ENCODE measurements around the gene ZNRD2.

The ZNRD2 gene

DNA sequence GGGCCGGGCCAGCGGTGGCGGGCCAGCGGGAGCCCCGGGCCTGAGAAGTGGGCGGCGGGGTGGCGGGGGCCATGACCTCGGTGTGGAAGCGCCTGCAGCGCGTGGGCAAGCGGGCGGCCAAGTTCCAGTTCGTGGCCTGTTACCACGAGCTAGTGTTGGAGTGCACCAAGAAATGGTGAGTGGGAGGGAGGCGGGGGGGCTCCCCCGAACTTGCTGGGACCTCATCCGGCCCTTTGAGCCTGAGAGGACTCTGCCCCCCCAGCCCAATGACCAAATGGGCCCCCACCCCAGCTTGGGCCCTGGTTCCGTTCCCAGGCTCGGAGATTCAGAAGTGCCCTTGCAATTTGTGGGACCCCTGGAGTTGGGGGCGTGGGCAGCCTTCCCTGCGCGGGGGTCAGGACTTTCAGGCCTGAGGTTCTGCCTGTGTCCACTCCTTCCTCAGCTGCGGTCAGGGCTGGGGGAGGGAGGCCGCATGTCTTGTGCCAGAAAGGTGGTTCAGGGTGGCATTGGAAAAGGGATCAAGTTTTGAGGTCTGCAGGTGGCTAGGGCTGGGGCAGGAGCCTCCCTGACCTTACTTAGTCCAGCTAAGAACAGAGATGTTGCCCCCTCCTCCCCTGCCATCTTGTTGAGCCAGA is 6.1 kb downstream of the ZNRD2 start:
- Histone ChIP-seq H3K27ac (ENCODE audit: low read depth, low read length) (no peak overlapping the region), H3K9ac (ENCODE audit: low read depth, low read length) (no peak overlapping the region), H3K27me3 (ENCODE audit: control insufficient read depth, insufficient read depth, low read length) (peaks cover 43% of the 10 kb centered on the region), H3K4me3 (ENCODE audit: low read depth, low read length) (peak overlapping the region; percentile 48; the same call in 1 of the 2 replicates), H3K9me3 (ENCODE audit: control insufficient read depth, insufficient read depth, low read length) (no peaks in the 10 kb centered on the region), H3K36me3 (ENCODE audit: control insufficient read depth, insufficient read depth, low read length) (0 out of 2 replicates have a peak, but pooled peaks cover 2% of the 10 kb centered on the region), H3K4me1 (ENCODE audit: control insufficient read depth, insufficient read depth, low read length) (peaks cover 12% of the 10 kb centered on the region)

GRCh38 chr11:65576867-65577755 is 6.8 kb downstream of the ZNRD2 start:
- Histone ChIP-seq H3K4me1 (ENCODE audit: control insufficient read depth, insufficient read depth, low read length) (peaks cover 9% of the 10 kb centered on the region), H3K4me3 (ENCODE audit: low read depth, low read length) (no peak overlapping the region), H3K36me3 (ENCODE audit: control insufficient read depth, insufficient read depth, low read length) (0 out of 2 replicates have a peak, but pooled peaks cover 2% of the 10 kb centered on the region), H3K9ac (ENCODE audit: low read depth, low read length) (no peak overlapping the region), H3K9me3 (ENCODE audit: control insufficient read depth, insufficient read depth, low read length) (no peaks in the 10 kb centered on the region), H3K27me3 (ENCODE audit: control insufficient read depth, insufficient read depth, low read length) (peaks cover 43% of the 10 kb centered on the region), H3K27ac (ENCODE audit: low read depth, low read length) (no peak overlapping the region)

DNA sequence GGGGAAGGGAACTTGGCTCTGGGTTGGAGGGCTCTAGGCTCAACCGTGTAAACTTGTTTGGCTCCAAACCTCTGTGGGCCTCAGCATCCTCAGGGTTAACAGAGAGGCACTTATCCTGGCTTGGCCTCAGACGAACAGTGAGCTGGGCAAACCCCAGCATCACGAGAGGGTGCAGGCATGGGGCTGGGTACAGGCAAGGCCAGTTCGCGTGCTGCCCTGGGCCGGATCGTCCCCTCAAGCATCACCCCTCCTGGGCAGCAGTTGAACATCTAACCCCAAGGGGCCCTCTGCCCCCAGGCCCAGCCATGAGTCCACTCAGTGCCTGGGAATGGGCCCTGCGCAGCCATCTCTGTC is 7.5 kb downstream of the ZNRD2 start:
- 0 out of 2 replicates have a peak, but pooled peaks cover 2% of the 10 kb centered on the region for H3K36me3 ChIP-seq (ENCODE audit: control insufficient read depth, insufficient read depth, low read length)
- no peaks in the 10 kb centered on the region for H3K9me3 ChIP-seq (ENCODE audit: control insufficient read depth, insufficient read depth, low read length)
- no peak overlapping the region for H3K27ac ChIP-seq (ENCODE audit: low read depth, low read length)
- H3K27me3 ChIP-seq (ENCODE audit: control insufficient read depth, insufficient read depth, low read length): peaks cover 49% of the 10 kb centered on the region
- H3K4me3 ChIP-seq (ENCODE audit: low read depth, low read length): no peak overlapping the region
- H3K4me1 ChIP-seq (ENCODE audit: control insufficient read depth, insufficient read depth, low read length): peaks cover 9% of the 10 kb centered on the region
- H3K9ac ChIP-seq (ENCODE audit: low read depth, low read length): no peak overlapping the region

DNA sequence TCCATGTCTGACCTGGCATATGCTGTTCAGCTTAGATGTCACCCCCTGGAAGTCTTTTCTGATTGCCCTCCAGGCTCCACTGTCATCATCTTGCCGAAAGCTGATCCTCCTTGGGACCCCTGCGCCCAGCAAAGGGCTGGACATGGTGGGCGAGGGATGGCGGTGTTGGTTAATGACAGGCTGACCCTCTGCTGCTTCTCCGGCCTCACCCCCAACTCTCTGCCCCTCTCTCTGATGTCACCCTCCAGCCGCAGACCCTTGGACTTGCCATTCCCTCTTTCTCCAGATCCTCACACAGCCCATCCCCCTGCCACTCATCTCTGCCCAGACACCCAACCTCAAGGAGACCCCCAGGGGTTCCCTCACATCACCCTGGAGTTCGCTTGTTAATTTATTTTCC is 7.9 kb downstream of the ZNRD2 start:
- Histone ChIP-seq H3K4me1 (ENCODE audit: control insufficient read depth, insufficient read depth, low read length) (peaks cover 9% of the 10 kb centered on the region), H3K4me3 (ENCODE audit: low read depth, low read length) (no peak overlapping the region), H3K27ac (ENCODE audit: low read depth, low read length) (no peak overlapping the region), H3K9me3 (ENCODE audit: control insufficient read depth, insufficient read depth, low read length) (no peaks in the 10 kb centered on the region), H3K27me3 (ENCODE audit: control insufficient read depth, insufficient read depth, low read length) (peaks cover 53% of the 10 kb centered on the region), H3K9ac (ENCODE audit: low read depth, low read length) (no peak overlapping the region), H3K36me3 (ENCODE audit: control insufficient read depth, insufficient read depth, low read length) (0 out of 2 replicates have a peak, but pooled peaks cover 2% of the 10 kb centered on the region)

DNA sequence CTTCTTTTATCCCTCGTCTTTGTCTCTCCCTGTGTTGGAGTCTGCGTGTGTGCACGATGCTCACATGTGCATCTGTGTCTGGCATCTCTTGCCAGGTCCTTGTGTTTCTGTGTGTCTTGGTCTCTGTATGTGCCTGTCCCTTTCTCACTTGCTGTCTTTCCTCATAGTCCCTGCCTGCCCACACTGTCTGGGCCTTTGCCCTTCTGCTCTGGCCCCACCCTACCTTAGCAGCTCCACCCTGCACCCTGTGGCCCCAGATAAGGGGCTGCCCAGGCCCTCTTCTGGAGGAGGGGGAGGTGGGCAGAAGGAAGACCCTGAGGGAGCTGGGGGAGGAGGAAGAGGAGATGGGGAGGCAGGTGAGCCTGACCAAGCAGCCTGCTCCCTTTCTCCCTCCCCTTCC is 8.4 kb downstream of the ZNRD2 start:
- H3K9ac ChIP-seq (ENCODE audit: low read depth, low read length): no peak overlapping the region
- H3K27ac ChIP-seq (ENCODE audit: low read depth, low read length): no peak overlapping the region
- H3K36me3 ChIP-seq (ENCODE audit: control insufficient read depth, insufficient read depth, low read length): 0 out of 2 replicates have a peak, but pooled peaks cover under 1% of the 10 kb centered on the region
- H3K4me3 ChIP-seq (ENCODE audit: low read depth, low read length): no peak overlapping the region
- H3K4me1 ChIP-seq (ENCODE audit: control insufficient read depth, insufficient read depth, low read length): peaks cover 9% of the 10 kb centered on the region
- peaks cover 58% of the 10 kb centered on the region for H3K27me3 ChIP-seq (ENCODE audit: control insufficient read depth, insufficient read depth, low read length)
- H3K9me3 ChIP-seq (ENCODE audit: control insufficient read depth, insufficient read depth, low read length): no peaks in the 10 kb centered on the region

GRCh38 chr11:65579291-65579690 is 9.0 kb downstream of the ZNRD2 start:
- Histone ChIP-seq H3K27ac (ENCODE audit: low read depth, low read length) (no peak overlapping the region), H3K27me3 (ENCODE audit: control insufficient read depth, insufficient read depth, low read length) (peaks cover 64% of the 10 kb centered on the region), H3K4me3 (ENCODE audit: low read depth, low read length) (no peak overlapping the region), H3K4me1 (ENCODE audit: control insufficient read depth, insufficient read depth, low read length) (peaks cover 7% of the 10 kb centered on the region), H3K36me3 (ENCODE audit: control insufficient read depth, insufficient read depth, low read length) (no peaks in the 10 kb centered on the region), H3K9me3 (ENCODE audit: control insufficient read depth, insufficient read depth, low read length) (no peaks in the 10 kb centered on the region), H3K9ac (ENCODE audit: low read depth, low read length) (no peak overlapping the region)

DNA sequence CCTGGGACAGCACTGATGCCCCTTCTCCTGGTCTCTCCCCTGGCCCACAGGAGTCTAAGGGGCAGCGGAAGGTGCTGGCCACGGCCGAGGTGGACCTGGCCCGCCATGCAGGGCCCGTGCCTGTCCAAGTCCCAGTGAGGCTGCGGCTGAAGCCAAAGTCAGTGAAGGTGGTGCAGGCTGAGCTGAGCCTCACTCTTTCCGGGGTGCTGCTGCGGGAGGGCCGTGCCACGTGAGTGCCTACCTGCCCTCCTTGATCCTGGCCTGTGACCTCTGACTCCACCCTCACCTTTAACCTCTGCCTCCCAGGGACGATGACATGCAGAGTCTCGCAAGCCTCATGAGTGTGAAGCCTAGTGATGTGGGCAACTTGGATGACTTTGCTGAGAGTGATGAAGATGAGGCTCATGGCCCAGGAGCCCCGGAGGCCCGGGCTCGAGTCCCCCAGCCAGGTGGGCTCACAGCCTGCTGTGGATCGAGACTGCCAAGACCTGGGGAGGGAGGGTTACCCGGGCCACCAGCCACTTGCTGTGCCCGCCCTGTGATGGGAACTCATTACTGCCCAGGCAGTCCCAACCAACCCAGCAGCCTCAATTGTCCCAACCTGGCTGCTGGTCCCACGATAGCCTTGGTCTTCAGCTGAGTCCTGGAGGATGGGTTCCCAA is 9.9 kb downstream of the ZNRD2 start:
- H3K9me3 ChIP-seq (ENCODE audit: control insufficient read depth, insufficient read depth, low read length): no peaks in the 10 kb centered on the region
- H3K27me3 ChIP-seq (ENCODE audit: control insufficient read depth, insufficient read depth, low read length): peaks cover 67% of the 10 kb centered on the region
- no peak overlapping the region for H3K9ac ChIP-seq (ENCODE audit: low read depth, low read length)
- 0 out of 2 replicates have a peak, but pooled peaks cover 3% of the 10 kb centered on the region for H3K4me1 ChIP-seq (ENCODE audit: control insufficient read depth, insufficient read depth, low read length)
- no peak overlapping the region for H3K4me3 ChIP-seq (ENCODE audit: low read depth, low read length)
- no peak overlapping the region for H3K27ac ChIP-seq (ENCODE audit: low read depth, low read length)
- no peaks in the 10 kb centered on the region for H3K36me3 ChIP-seq (ENCODE audit: control insufficient read depth, insufficient read depth, low read length)

DNA sequence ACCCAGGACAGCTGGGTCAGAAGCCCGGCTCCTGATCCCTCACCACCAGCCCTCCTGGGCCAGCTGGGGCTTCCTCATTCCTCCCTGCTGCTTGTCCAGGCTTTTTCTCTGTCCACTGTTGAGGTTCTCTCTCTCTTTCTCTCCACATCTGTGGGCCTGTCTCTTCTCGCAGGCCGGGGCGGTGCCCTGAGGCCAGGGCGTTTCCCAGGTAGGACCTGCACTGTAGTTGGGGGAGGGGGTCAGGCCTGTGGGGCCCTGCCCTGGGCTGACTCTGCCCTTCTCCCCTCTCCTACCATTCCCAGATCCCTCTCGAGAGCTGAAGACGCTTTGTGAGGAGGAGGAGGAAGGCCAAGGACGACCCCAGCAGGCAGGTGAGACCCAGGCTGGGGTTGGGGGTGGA is 10.5 kb downstream of the ZNRD2 start:
- Histone ChIP-seq H3K4me1 (ENCODE audit: control insufficient read depth, insufficient read depth, low read length) (no peaks in the 10 kb centered on the region), H3K9ac (ENCODE audit: low read depth, low read length) (no peak overlapping the region), H3K27ac (ENCODE audit: low read depth, low read length) (no peak overlapping the region), H3K4me3 (ENCODE audit: low read depth, low read length) (no peak overlapping the region), H3K27me3 (ENCODE audit: control insufficient read depth, insufficient read depth, low read length) (peaks cover 67% of the 10 kb centered on the region), H3K9me3 (ENCODE audit: control insufficient read depth, insufficient read depth, low read length) (no peaks in the 10 kb centered on the region), H3K36me3 (ENCODE audit: control insufficient read depth, insufficient read depth, low read length) (no peaks in the 10 kb centered on the region)

- Histone ChIP-seq H3K9me3 (ENCODE audit: control insufficient read depth, insufficient read depth, low read length) (no peaks in the 10 kb centered on the region), H3K4me1 (ENCODE audit: control insufficient read depth, insufficient read depth, low read length) (no peaks in the 10 kb centered on the region), H3K4me3 (ENCODE audit: low read depth, low read length) (no peak overlapping the region), H3K27ac (ENCODE audit: low read depth, low read length) (no peak overlapping the region), H3K36me3 (ENCODE audit: control insufficient read depth, insufficient read depth, low read length) (no peaks in the 10 kb centered on the region), H3K9ac (ENCODE audit: low read depth, low read length) (no peak overlapping the region), H3K27me3 (ENCODE audit: control insufficient read depth, insufficient read depth, low read length) (peaks cover 67% of the 10 kb centered on the region)
These were observed 11.7 kb downstream of the ZNRD2 start for GRCh38 chr11:65581928-65582327.

DNA sequence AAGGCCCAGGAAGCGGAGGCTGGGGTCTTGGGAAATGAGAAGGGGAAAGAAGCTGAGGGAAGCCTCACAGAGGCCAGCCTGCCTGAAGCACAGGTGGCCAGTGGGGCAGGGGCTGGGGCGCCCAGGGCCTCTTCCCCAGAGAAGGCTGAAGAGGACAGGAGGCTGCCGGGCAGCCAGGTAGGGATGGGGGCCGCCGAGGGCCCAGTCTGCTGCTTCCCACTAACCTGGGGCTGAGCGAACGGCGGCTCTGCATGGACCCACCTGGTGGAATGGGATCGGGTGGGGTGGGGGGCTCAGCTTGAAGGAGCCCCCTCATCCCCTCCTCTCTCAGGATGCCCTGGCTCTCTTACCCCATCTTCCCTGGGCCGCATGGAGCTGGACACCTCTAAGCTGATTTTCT is 13.3 kb downstream of the ZNRD2 start:
- Histone ChIP-seq H3K9me3 (ENCODE audit: control insufficient read depth, insufficient read depth, low read length) (no peaks in the 10 kb centered on the region), H3K27ac (ENCODE audit: low read depth, low read length) (no peak overlapping the region), H3K27me3 (ENCODE audit: control insufficient read depth, insufficient read depth, low read length) (peaks cover 59% of the 10 kb centered on the region), H3K36me3 (ENCODE audit: control insufficient read depth, insufficient read depth, low read length) (no peaks in the 10 kb centered on the region), H3K4me3 (ENCODE audit: low read depth, low read length) (no peak overlapping the region), H3K4me1 (ENCODE audit: control insufficient read depth, insufficient read depth, low read length) (no peaks in the 10 kb centered on the region; the same call in 1 of the 2 replicates), H3K9ac (ENCODE audit: low read depth, low read length) (no peak overlapping the region)

- H3K36me3 ChIP-seq (ENCODE audit: control insufficient read depth, insufficient read depth, low read length): no peaks in the 10 kb centered on the region
- no peak overlapping the region for H3K4me3 ChIP-seq (ENCODE audit: low read depth, low read length)
- peaks cover 57% of the 10 kb centered on the region for H3K27me3 ChIP-seq (ENCODE audit: control insufficient read depth, insufficient read depth, low read length)
- H3K4me1 ChIP-seq (ENCODE audit: control insufficient read depth, insufficient read depth, low read length): no peaks in the 10 kb centered on the region; the same call in 1 of the 2 replicates
- H3K9me3 ChIP-seq (ENCODE audit: control insufficient read depth, insufficient read depth, low read length): no peaks in the 10 kb centered on the region
- H3K9ac ChIP-seq (ENCODE audit: low read depth, low read length): no peak overlapping the region
- H3K27ac ChIP-seq (ENCODE audit: low read depth, low read length): no peak overlapping the region
These were observed 13.8 kb downstream of the ZNRD2 start for GRCh38 chr11:65584106-65584505.
